HepG2 (cell line): ENCODE data around the gene SLCO2A1. TPM values are rescaled to one million over a fixed set of nuclear protein-coding genes. Genes with fewer than 3 reads are reported as not detected.

Source experiments
- ATAC-seq: fragments of 200-7000 bp; cut with Tn5 transposase; 3 replicates; pipeline ENCODE4 v1.9.1; 2020; ENCODE audit warnings: mild to moderate bottlenecking, moderate library complexity
- BruUV-seq: library from RNA; stranded (reverse); fragments of 400-500 nt; replicated peaks from 2 replicates; lab custom pipeline; 2021; lab: Mats Ljungman, UMichigan
- CTCF ChIA-PET: fragments of 300-600 bp; formaldehyde crosslinking; extraction: SDS; loops from one replicate; lab custom pipeline; 2021; ENCODE audit warnings: low total read pairs, inconsistent platforms, low intra/inter-chr PET ratio; lab: Yijun Ruan, JAX
- POLR2A ChIA-PET: fragments of 350-600 bp; sonication (Branson Sonifier 250); formaldehyde crosslinking; loops from one replicate; lab custom pipeline; 2020; ENCODE audit warnings: antibody characterized with exemption, inconsistent platforms; lab: Yijun Ruan, JAX
- DNase-seq: peaks from one replicate; pipeline ENCODE4 v3.0.0-alpha.2; 2015; ENCODE audit warnings: low spot score
- FAIRE-seq: peaks from 3 replicates; lab custom pipeline; 2011; peaks lifted over from hg19 to GRCh38; lab: Jason Lieb, UNC
- H2AFZ ChIP-seq: one replicate; pipeline ENCODE4 v1.6.1; 2011; ENCODE audit warnings: low read length, inconsistent platforms
- H3K27ac ChIP-seq: fragments of 300-600 bp; 3 replicates; pipeline ENCODE4 v1.8.0; 2011; ENCODE audit warnings: mixed run types, mild to moderate bottlenecking, mixed read lengths, low read length, inconsistent platforms; ENCODE audit not compliant: insufficient read depth; ENCODE audit errors: extremely low read length
- H3K27me3 ChIP-seq, 2 experiments: fragments of 200-600 bp in 1 of 2; 2 replicates in 1 of 2; 3 replicates in 1 of 2; pipeline versions ENCODE4 v1.6.0 to v1.8.0; 2011; ENCODE audit warnings: low read length in 2 of 2, mild to moderate bottlenecking in 2 of 2, moderate library complexity in 2 of 2, inconsistent platforms in 1 of 2; ENCODE audit not compliant: insufficient read depth in 2 of 2, control insufficient read depth in 1 of 2
- H3K36me3 ChIP-seq, 2 experiments: fragments of 200-600 bp in 1 of 2; replicated peaks in 1 of 2; 2 replicates in 1 of 2; 3 replicates in 1 of 2; pipeline versions ENCODE4 v1.5.1 to v1.8.0; 2011; ENCODE audit warnings: low read length in 2 of 2, inconsistent platforms in 1 of 2; ENCODE audit not compliant: insufficient read depth in 2 of 2, control insufficient read depth in 1 of 2
- H3K4me1 ChIP-seq: 2 replicates; pipeline ENCODE4 v1.5.1; 2012; ENCODE audit warnings: low read length, inconsistent platforms; ENCODE audit not compliant: insufficient read depth
- H3K4me2 ChIP-seq: 2 replicates; pipeline ENCODE4 v1.6.0; 2011; ENCODE audit warnings: low read depth, low read length, inconsistent platforms
- H3K4me3 ChIP-seq, 3 experiments: fragments of 200-600 bp in 1 of 3; sonication (generic), shearing (Covaris generic) in 1 of 3; replicated peaks in 1 of 3; 2 replicates each; pipeline ENCODE4 v1.5.1; 2011 to 2016; ENCODE audit warnings: low read length in 3 of 3, inconsistent platforms in 2 of 3, low read depth in 2 of 3, mild to moderate bottlenecking in 2 of 3, control low read depth in 1 of 3, mixed read lengths in 1 of 3; ENCODE audit not compliant: insufficient read depth in 1 of 3
- H3K79me2 ChIP-seq: one replicate; pipeline ENCODE4 v1.6.1; 2011; ENCODE audit warnings: low read length, inconsistent platforms; ENCODE audit not compliant: insufficient read depth
- H3K9ac ChIP-seq: 2 replicates; pipeline ENCODE4 v1.6.0; 2011; ENCODE audit warnings: mild to moderate bottlenecking, low read depth, low read length, inconsistent platforms; ENCODE audit not compliant: insufficient read depth
- H3K9me3 ChIP-seq: 2 replicates; pipeline ENCODE4 v1.5.1; 2012; ENCODE audit warnings: mild to moderate bottlenecking, low read length
- H4K20me1 ChIP-seq: 2 replicates; pipeline ENCODE4 v1.6.0; 2011; ENCODE audit warnings: inconsistent platforms, mild to moderate bottlenecking, low read length, moderate library complexity; ENCODE audit not compliant: insufficient read depth
- BHLHE40 ChIP-seq: IDR thresholded peaks from 2 replicates; pipeline ENCODE4 v1.6.1; 2011; ENCODE audit warnings: low read length, improper control_type of control experiment
- KDM1A ChIP-seq: IDR thresholded peaks from 2 replicates; pipeline ENCODE4 v1.6.1; 2016; ENCODE audit warnings: missing compliant biosample characterization
- ZNF350 ChIP-seq: sonication (generic); formaldehyde crosslinking; IDR thresholded peaks from 2 replicates; pipeline ENCODE4 v1.4.0; 2020; ENCODE audit warnings: mild to moderate bottlenecking, low read depth, missing genetic modification reagents, borderline replicate concordance
- ZNF605 ChIP-seq: sonication (generic); formaldehyde crosslinking; IDR thresholded peaks from 2 replicates; pipeline ENCODE4 v1.8.0; 2022; ENCODE audit warnings: mild to moderate bottlenecking, missing genetic modification reagents
- ZNF782 ChIP-seq: sonication (generic); formaldehyde crosslinking; IDR thresholded peaks from 2 replicates; pipeline ENCODE4 v1.4.0; 2020; ENCODE audit warnings: missing genetic modification reagents, mild to moderate bottlenecking, borderline replicate concordance
- WGBS: methylation state at CpG from one replicate; pipeline ENCODE4 v1.1.6; 2017; ENCODE audit warnings: low lambda C conversion rate; 5-methylcytosine and 5-hydroxymethylcytosine counted together
- in situ Hi-C: cut with HindIII; loops from 2 replicates; pipeline ENCODE4 v1.10.0; 2017; ENCODE audit warnings: low pct_unique_long_range_greater_than_20kb; ENCODE audit not compliant: extremely low pct_ligation_motif_present
- intact Hi-C: fragments of 100-400 bp; cut with micrococcal nuclease; formaldehyde crosslinking; loops from one replicate; pipeline ENCODE4 v1.10.0; 2022; ENCODE audit not compliant: unreplicated experiment
- polyA plus RNA-seq, 8 experiments: library from polyadenylated mRNA; depleted of rRNA in 3 of 8; stranded (reverse) in 7 of 8; unstranded in 1 of 8; fragments of >200 nt; fragmentation: Illumina TruSeq in 4 of 8; extraction: Trizol in 4 of 8; gene quantifications; 2 replicates each; pipeline versions ENCODE4 v1.2.1 to v1.2.3, GENCODE V29; 2011 to 2016; ENCODE audit warnings: low read depth in 4 of 8, missing spikeins in 1 of 8, mixed read lengths in 1 of 8; ENCODE audit not compliant: insufficient read depth in 1 of 8
- total RNA-seq, 5 experiments: library from RNA; depleted of rRNA; stranded (reverse); fragments of >200 nt; fragmentation: Illumina TruSeq; extraction: Trizol; gene quantifications; 2 replicates each; pipeline ENCODE4 v1.2.3, GENCODE V29; 2016; ENCODE audit warnings: low read depth in 1 of 5
- TF ChIP-seq, protein P1 (sequence below): sonication (generic); formaldehyde crosslinking; IDR thresholded peaks from 2 replicates; pipeline ENCODE4 v1.4.0; 2020; ENCODE audit warnings: missing genetic modification reagents

SLCO2A1 gene
- total and polyA plus RNA-seq, 2 of the 13 experiments (the other 11 are each of a cell fraction or from before 2014, with no cell fraction given): 0.04 TPM; not detected in 1

DNA sequence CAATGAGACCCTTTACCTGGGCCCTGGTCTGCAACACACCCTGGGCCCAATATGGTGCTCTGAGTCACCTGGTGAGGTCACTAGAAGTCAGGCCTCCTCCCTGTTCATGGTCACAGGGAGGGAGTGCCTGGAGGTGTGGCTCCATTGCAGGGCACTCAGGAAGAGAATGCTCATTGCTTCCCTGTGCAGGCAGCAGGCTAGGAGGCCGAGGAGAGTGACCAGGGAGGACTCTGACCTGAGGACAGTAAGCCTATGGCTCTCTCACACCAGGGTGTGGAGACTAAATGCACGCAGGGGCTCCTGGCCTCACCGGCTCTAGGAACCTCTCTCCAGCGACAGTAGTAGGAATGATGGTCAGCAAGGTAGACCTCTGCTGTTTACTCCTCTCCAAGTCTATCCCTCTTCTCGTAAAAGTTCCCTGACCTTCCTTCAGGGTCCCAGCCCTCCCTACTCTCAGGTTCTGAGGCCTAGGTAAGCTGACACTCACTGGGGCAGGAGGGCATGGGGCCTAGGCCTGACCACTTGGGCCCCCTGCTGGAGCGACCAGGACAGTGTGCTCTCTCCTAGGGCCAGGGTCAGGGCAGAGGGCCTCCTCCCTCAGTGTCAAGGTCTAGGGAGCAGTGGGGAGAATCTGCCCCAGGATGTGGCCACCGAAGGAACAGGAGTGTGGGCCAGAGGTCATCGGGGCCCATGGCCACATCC is 9.6 kb upstream of the SLCO2A1 start (continued):
- TF ChIP-seq, protein P1, sequence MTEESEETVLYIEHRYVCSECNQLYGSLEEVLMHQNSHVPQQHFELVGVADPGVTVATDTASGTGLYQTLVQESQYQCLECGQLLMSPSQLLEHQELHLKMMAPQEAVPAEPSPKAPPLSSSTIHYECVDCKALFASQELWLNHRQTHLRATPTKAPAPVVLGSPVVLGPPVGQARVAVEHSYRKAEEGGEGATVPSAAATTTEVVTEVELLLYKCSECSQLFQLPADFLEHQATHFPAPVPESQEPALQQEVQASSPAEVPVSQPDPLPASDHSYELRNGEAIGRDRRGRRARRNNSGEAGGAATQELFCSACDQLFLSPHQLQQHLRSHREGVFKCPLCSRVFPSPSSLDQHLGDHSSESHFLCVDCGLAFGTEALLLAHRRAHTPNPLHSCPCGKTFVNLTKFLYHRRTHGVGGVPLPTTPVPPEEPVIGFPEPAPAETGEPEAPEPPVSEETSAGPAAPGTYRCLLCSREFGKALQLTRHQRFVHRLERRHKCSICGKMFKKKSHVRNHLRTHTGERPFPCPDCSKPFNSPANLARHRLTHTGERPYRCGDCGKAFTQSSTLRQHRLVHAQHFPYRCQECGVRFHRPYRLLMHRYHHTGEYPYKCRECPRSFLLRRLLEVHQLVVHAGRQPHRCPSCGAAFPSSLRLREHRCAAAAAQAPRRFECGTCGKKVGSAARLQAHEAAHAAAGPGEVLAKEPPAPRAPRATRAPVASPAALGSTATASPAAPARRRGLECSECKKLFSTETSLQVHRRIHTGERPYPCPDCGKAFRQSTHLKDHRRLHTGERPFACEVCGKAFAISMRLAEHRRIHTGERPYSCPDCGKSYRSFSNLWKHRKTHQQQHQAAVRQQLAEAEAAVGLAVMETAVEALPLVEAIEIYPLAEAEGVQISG (CRISPR knock-in tag): peak; percentile 42; the same call in 1 of the 2 replicates
- no peak for TF ChIP-seq BHLHE40

DNA sequence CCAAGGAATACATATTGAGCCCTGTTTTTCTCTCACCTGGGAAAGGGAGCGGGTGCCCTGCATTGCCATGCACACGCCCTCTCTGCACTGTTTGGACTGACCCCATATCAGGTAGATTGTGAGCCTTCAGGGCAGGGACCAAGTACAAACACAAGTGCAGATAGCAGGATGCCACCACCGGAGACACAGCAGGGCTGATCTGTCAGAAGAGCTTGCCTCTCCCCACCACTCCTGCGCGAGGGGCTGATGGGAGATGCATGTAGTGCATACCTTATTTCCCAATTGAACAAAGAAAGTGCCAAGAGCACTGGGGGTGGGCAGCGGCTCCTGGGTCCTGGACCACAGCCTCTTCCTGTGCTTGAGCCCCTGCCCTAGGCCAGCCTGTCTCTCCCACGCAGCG is 9.0 kb upstream of the SLCO2A1 start:
- no TSS peak for BruUV-seq
- intact Hi-C loops: loop anchor here (1.0 kb wide), 1 partner anchor 108 kb away; no protein-coding TSS in a partner anchor
- TF ChIP-seq ZNF605 (CRISPR knock-in tag) (peak; percentile 46; the same call in 1 of the 2 replicates), ZNF782 (CRISPR knock-in tag) (0 out of 2 replicates have a peak, but pooled peaks have one; percentile 1), ZNF350 (CRISPR knock-in tag) (0 out of 2 replicates have a peak, but pooled peaks have one; percentile 8), KDM1A (CRISPR knock-in tag) (no peak)
- TF ChIP-seq, all 625 proteins: peak for 3
- H3K4me3 ChIP-seq: peak overlapping the region in 1 of 3 experiments; percentile 44; a peak in 1 of 6 replicates
- ATAC-seq: peak; percentile 28
- no peaks in the 10 kb centered on the region for H3K36me3 ChIP-seq
- in situ Hi-C loops: no loop called here
- no peaks in the 10 kb centered on the region for H3K79me2 ChIP-seq
- H3K4me1 ChIP-seq: peaks cover 30% of the 10 kb centered on the region
- H3K9me3 ChIP-seq: no peaks in the 10 kb centered on the region
- ChIA-PET POLR2A (no interaction called here), CTCF (interaction anchor here (2.1 kb wide), 1 partner anchor 108 kb away, joined by 12 read pairs; no protein-coding TSS in a partner anchor)
- no peak for DNase-seq
- 49% methylated on average over 4 of the region's 8 CpGs for WGBS
- H3K27ac ChIP-seq: no peak overlapping the region
- no peak for FAIRE-seq
- H3K27me3 ChIP-seq: peaks cover 0 to 2% of the 10 kb centered on the region in 2 experiments; a peak in 1 of 5 replicates
- H2AFZ ChIP-seq: no peak overlapping the region
- no peaks in the 10 kb centered on the region for H4K20me1 ChIP-seq
- H3K4me2 ChIP-seq: peak overlapping the region; percentile 59
- H3K9ac ChIP-seq: no peak overlapping the region
